Activated naive CD8-positive, alpha-beta T cell treated with anti-CD3 and anti-CD28 coated beads, Interleukin-2, amount 50 U/mL, for 24 hours (primary cell): ENCODE data around the gene IL15RA.

Experiments used
- ATAC-seq: fragments of 150-1000 bp; cut with Tn5 transposase; one replicate; pipeline ENCODE4 v1.10.0; 2021
- DNase-seq: peaks from one replicate; pipeline ENCODE4 v3.0.0; 2021
- H3K27ac Mint-ChIP-seq: one replicate; pipeline ENCODE4 v1.8.0; 2021; ENCODE audit warnings: mild to moderate bottlenecking, mixed read lengths
- H3K27me3 Mint-ChIP-seq: one replicate; pipeline ENCODE4 v1.8.0; 2021; ENCODE audit warnings: mixed read lengths
- H3K36me3 Mint-ChIP-seq: one replicate; pipeline ENCODE4 v1.8.0; 2021; ENCODE audit warnings: low read depth, mixed read lengths
- H3K4me1 Mint-ChIP-seq: one replicate; pipeline ENCODE4 v1.8.0; 2021; ENCODE audit warnings: mixed read lengths
- H3K4me3 Mint-ChIP-seq: one replicate; pipeline ENCODE4 v1.8.0; 2021; ENCODE audit warnings: mild to moderate bottlenecking, moderate library complexity, mixed read lengths
- H3K9me3 Mint-ChIP-seq: one replicate; pipeline ENCODE4 v1.8.0; 2021; ENCODE audit warnings: mixed read lengths

The IL15RA gene

GRCh38 chr10:5944389-5945189 lies 32.8 kb downstream of the IL15RA start:
- Mint-ChIP-seq H3K27ac (no peak overlapping the region), H3K27me3 (no peaks in the 10 kb centered on the region), H3K4me3 (no peak overlapping the region), H3K36me3 (no peaks in the 10 kb centered on the region), H3K9me3 (no peaks in the 10 kb centered on the region), H3K4me1 (peaks cover 9% of the 10 kb centered on the region)
- ATAC-seq (no peak), DNase-seq (no peak)

DNA sequence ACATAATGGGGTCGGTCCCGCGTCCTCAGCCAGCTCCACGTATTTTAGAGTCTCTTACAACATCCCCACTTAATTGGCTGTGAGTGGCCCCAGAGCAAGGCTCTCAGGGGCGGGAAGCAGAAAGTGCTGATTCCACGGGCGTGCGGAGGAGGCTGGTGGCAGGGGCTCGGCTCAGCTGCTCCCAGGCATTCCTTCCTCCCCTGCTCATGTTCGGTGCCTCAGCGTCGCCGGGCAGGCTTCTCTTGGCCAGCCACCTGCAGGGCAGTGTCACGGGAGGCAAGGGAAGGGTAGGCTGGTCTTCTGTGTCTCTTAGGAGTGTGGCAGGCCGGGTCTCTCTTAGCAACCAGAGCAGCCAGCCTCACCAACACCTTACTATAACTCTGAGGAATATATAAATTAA lies 33.8 kb downstream of the IL15RA start:
- Mint-ChIP-seq H3K36me3 (peaks cover 2% of the 10 kb centered on the region), H3K4me1 (peaks cover 8% of the 10 kb centered on the region), H3K9me3 (no peaks in the 10 kb centered on the region), H3K27ac (no peak overlapping the region), H3K4me3 (no peak overlapping the region), H3K27me3 (no peaks in the 10 kb centered on the region)
- ATAC-seq (no peak), DNase-seq (no peak)

DNA sequence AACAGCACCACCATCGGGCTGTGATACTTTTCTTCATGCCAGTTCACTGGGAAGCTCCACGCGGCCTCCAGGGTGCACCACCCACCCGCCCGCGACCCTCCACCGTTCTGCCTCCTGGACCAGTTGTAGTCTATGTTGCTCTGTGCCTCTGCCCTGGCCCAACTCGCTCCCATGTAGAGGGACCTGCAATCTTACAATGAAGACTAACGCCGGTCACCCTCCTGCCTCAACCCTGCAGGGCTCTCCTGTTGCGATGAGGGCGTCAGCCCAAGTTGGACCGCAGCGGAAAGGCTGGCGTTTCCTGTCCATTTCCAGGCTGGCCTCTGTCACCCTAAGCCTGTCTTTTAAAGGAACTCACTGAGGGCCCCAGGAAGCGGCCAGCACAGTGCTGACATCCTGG lies 34.9 kb downstream of the IL15RA start:
- no peak for ATAC-seq
- DNase-seq = no peak
- Mint-ChIP-seq H3K4me3 (no peak overlapping the region), H3K4me1 (peaks cover 8% of the 10 kb centered on the region), H3K36me3 (peaks cover 11% of the 10 kb centered on the region), H3K27me3 (no peaks in the 10 kb centered on the region), H3K9me3 (no peaks in the 10 kb centered on the region), H3K27ac (no peak overlapping the region)

DNA sequence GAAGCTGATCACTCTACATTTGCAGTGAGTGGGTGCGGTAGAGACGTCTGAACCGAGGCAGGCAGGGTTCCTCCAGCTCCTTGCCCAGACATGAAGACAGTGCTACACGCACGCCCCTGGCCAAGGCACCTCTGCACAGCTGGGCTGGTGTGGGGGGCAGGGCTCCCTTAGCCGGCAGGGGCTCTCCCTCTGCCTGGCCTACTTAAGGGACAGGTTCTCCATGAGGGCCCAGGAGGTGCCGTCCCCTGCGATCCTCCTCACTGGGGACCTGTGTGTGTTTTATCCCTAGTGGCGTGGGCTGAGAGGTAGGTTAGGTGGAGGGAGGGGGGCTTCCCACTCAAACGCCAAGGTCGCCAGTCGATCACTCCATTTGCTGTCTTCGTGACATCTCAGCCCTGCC lies 35.3 kb downstream of the IL15RA start:
- DNase-seq = no peak
- ATAC-seq = no peak

GRCh38 chr10:5941579-5941978 lies 35.8 kb downstream of the IL15RA start:
- Mint-ChIP-seq H3K36me3 (peaks cover 14% of the 10 kb centered on the region), H3K9me3 (no peaks in the 10 kb centered on the region), H3K4me1 (peaks cover 8% of the 10 kb centered on the region), H3K27ac (no peak overlapping the region), H3K27me3 (no peaks in the 10 kb centered on the region), H3K4me3 (no peak overlapping the region)
- DNase-seq (no peak), ATAC-seq (no peak)

More for the DNA sequence above, 35.3 kb downstream of the IL15RA start:
- H3K9me3 Mint-ChIP-seq = no peaks in the 10 kb centered on the region
- H3K4me1 Mint-ChIP-seq = peaks cover 8% of the 10 kb centered on the region
- no peak overlapping the region for H3K27ac Mint-ChIP-seq
- no peaks in the 10 kb centered on the region for H3K27me3 Mint-ChIP-seq
- H3K36me3 Mint-ChIP-seq = peaks cover 11% of the 10 kb centered on the region
- H3K4me3 Mint-ChIP-seq = no peak overlapping the region

DNA sequence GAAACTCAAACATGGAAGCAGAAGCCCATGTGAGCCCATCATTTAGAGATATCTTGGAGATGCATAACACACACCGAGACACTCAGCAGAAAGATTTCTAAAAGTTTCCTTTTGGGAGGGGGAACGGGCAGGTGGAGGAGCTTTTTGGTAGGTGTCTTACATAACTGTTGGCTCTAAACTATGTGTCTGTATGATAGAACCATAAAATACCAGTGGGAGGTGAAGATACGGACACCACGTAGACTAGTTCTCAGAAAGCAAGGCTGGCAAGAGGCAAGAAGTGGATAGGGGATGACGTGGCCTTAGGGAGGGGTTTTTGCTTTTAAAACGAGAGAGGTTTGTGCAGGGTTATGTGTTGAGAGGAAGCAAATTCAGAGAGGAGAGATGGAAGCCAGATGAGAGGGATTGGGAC lies 36.5 kb downstream of the IL15RA start:
- Mint-ChIP-seq H3K4me1 (peaks cover 2% of the 10 kb centered on the region), H3K36me3 (peaks cover 17% of the 10 kb centered on the region), H3K4me3 (no peak overlapping the region), H3K27me3 (no peaks in the 10 kb centered on the region), H3K9me3 (no peaks in the 10 kb centered on the region), H3K27ac (no peak overlapping the region)
- ATAC-seq = no peak
- DNase-seq = no peak

DNA sequence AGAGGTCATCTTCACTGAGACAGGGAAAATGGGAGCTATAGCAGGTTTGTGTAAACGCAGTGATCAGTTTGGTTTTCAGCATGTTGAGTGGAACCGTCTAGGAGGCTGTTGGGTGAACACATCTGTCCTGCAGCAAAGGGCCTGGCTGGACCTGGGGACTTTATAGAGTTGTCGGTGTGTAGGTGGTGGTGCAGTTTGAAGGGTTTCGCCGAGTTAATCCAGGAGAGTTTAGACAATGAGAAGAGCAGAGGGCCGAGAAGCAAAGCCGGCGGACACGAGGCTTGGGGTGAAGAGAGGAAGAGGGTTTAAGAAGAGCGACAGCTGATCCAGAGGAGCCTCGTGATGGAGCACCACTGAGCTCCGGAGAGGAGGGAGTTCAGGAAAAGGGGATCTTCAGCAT lies 39.1 kb downstream of the IL15RA start:
- DNase-seq (no peak), ATAC-seq (no peak)
- peak overlapping the region; percentile 33 for H3K27ac Mint-ChIP-seq

GRCh38 chr10:5937016-5937415 lies 40.3 kb downstream of the IL15RA start:
- H3K36me3 Mint-ChIP-seq = peaks cover 35% of the 10 kb centered on the region
- DNase-seq (no peak), ATAC-seq (no peak)
- no peak overlapping the region for H3K4me3 Mint-ChIP-seq
- no peaks in the 10 kb centered on the region for H3K4me1 Mint-ChIP-seq
- no peaks in the 10 kb centered on the region for H3K27me3 Mint-ChIP-seq
- H3K27ac Mint-ChIP-seq = no peak overlapping the region
- H3K9me3 Mint-ChIP-seq = no peaks in the 10 kb centered on the region

More for the DNA sequence above, 39.1 kb downstream of the IL15RA start:
- Mint-ChIP-seq H3K36me3 (peaks cover 26% of the 10 kb centered on the region), H3K27me3 (no peaks in the 10 kb centered on the region), H3K4me3 (no peak overlapping the region), H3K4me1 (no peaks in the 10 kb centered on the region), H3K9me3 (no peaks in the 10 kb centered on the region)

- H3K36me3 Mint-ChIP-seq = peaks cover 39% of the 10 kb centered on the region
- no peaks in the 10 kb centered on the region for H3K4me1 Mint-ChIP-seq
These were observed 41.7 kb downstream of the IL15RA start for GRCh38 chr10:5935628-5936027.

GRCh38 chr10:5933909-5934546 lies 43.3 kb downstream of the IL15RA start:
- Mint-ChIP-seq H3K9me3 (no peaks in the 10 kb centered on the region), H3K4me3 (no peak overlapping the region), H3K4me1 (no peaks in the 10 kb centered on the region), H3K36me3 (peaks cover 48% of the 10 kb centered on the region), H3K27ac (no peak overlapping the region), H3K27me3 (no peaks in the 10 kb centered on the region)
- no peak for ATAC-seq
- DNase-seq = no peak

More at GRCh38 chr10:5935628-5936027, 41.7 kb downstream of the IL15RA start:
- Mint-ChIP-seq H3K9me3 (no peaks in the 10 kb centered on the region), H3K27me3 (no peaks in the 10 kb centered on the region), H3K4me3 (no peak overlapping the region), H3K27ac (no peak overlapping the region)
- no peak for DNase-seq
- no peak for ATAC-seq

DNA sequence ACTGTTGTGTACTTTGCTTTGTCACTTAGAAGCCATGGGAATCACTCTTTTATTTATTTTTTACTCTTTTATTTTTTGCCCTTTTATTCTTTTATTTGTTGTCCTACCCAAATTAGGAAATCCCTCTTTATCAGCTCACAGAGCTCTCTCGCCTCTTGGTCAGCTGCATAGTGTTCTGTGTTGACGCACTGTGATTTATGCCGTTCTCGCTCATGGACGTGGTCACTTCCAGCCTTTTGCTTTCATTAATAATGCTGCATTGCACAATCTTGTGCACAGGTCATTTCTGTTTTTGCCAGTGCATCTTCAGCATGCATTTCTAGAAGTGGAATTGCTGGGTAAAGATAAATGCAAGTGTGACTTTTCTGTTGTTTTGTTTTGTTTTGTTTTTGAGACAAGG lies 45.0 kb downstream of the IL15RA start:
- no peak for ATAC-seq

DNA sequence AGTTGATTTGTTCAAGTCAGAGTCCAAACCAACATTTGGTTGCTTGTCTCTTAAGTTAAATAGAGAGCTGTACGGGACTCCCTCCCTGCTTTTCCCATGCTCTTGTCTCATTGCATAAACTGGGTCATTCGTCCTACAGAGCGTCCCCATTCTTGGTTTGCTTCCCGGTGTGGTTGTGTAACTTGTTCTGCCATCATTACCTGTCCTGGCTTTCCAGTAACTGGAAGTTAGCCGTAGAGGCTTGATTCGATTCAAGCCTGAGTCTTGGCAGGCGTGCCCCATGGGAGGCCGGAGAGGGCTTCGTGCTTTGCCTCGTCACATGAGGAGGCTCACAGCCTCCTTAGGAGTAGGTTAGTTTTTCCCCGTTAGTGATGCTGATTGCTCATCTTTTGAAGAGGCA lies 47.1 kb downstream of the IL15RA start:
- DNase-seq = no peak
- Mint-ChIP-seq H3K4me3 (no peak overlapping the region), H3K27ac (no peak overlapping the region), H3K27me3 (no peaks in the 10 kb centered on the region), H3K36me3 (peaks cover 55% of the 10 kb centered on the region), H3K4me1 (no peaks in the 10 kb centered on the region), H3K9me3 (no peaks in the 10 kb centered on the region)
- ATAC-seq = no peak

More for the DNA sequence above, 45.0 kb downstream of the IL15RA start:
- Mint-ChIP-seq H3K27me3 (no peaks in the 10 kb centered on the region), H3K27ac (no peak overlapping the region), H3K36me3 (peaks cover 50% of the 10 kb centered on the region), H3K4me3 (no peak overlapping the region), H3K9me3 (no peaks in the 10 kb centered on the region), H3K4me1 (no peaks in the 10 kb centered on the region)
- DNase-seq = no peak

DNA sequence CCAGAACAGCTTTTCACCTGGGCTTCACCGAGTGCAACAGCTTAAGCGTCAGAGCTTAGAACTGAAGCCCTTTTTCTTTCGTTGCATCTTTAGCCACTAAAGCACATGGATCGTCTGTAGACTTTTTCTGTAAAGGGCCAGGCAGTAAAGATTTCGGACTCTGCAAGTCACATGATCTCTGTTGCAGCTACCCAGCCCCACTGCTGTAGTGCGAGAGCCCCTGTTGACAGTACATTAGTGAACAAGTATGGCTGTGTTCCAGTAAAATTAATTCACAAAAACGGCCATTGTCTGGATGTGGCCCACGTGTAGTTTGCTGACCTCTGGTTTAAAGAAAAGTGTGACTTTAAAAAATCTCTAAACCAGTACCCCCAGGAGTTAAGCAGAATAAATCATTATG lies 47.9 kb downstream of the IL15RA start:
- no peaks in the 10 kb centered on the region for H3K4me1 Mint-ChIP-seq
- no peak for ATAC-seq
- no peak overlapping the region for H3K27ac Mint-ChIP-seq
- no peaks in the 10 kb centered on the region for H3K27me3 Mint-ChIP-seq
- H3K9me3 Mint-ChIP-seq = no peaks in the 10 kb centered on the region
- no peak overlapping the region for H3K4me3 Mint-ChIP-seq
- H3K36me3 Mint-ChIP-seq = peaks cover 57% of the 10 kb centered on the region
- DNase-seq = no peak

DNA sequence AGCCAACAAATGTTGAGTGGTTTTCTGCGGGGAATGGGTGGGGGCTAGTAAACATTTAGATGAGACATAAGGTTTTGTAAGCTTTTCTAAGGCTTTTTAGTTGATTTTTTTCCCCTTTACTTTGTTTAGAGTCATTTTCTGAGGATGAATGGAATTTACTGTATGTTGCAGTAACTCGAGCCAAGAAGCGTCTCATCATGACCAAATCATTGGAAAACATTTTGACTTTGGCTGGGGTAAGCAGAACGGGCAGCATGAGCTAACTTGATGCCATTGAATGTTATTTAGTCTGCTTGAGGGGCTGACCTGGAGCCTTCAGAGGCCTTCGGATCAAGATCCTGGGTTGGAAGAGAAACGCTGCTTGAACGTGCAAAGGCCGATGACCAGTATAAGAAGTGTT lies 50.0 kb downstream of the IL15RA start:
- DNase-seq = no peak
- H3K36me3 Mint-ChIP-seq = peaks cover 52% of the 10 kb centered on the region
- H3K27me3 Mint-ChIP-seq = no peaks in the 10 kb centered on the region
- no peaks in the 10 kb centered on the region for H3K9me3 Mint-ChIP-seq
- no peak overlapping the region for H3K4me3 Mint-ChIP-seq
- no peak for ATAC-seq
- H3K27ac Mint-ChIP-seq = no peak overlapping the region
- no peaks in the 10 kb centered on the region for H3K4me1 Mint-ChIP-seq

DNA sequence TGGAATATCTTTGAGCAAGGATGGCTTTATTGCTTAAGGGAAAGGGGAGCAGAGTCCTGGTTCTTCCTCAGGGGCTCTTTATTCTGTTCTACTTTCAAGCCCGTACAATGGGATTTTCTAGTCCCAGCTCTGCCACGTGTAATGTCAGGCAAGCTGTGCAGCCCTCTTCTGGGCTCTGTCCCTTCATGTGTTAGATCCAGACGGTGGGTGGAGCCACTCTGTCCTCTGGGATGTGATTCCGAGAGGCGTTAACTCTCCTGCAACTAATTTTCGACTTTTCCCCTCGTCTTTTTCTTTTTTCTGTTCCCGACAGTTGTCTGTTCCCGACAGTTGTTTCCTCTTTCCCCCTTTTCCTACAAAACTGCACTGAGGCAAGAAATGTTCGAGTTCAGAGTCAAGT lies 52.5 kb downstream of the IL15RA start:
- no peak for ATAC-seq
- no peaks in the 10 kb centered on the region for H3K27me3 Mint-ChIP-seq
- peaks cover 56% of the 10 kb centered on the region for H3K36me3 Mint-ChIP-seq
- no peak overlapping the region for H3K27ac Mint-ChIP-seq
- no peak for DNase-seq
- peaks cover 2% of the 10 kb centered on the region for H3K4me1 Mint-ChIP-seq
- no peak overlapping the region for H3K4me3 Mint-ChIP-seq
- no peaks in the 10 kb centered on the region for H3K9me3 Mint-ChIP-seq
